ENCODE measurements around the gene ZNF440.
"Not testable (repeated sequence)": the region's sequence is repeated elsewhere in the genome, so short reads cannot be mapped to it uniquely, and the experiment has no call there.

The ZNF440 gene

DNA sequence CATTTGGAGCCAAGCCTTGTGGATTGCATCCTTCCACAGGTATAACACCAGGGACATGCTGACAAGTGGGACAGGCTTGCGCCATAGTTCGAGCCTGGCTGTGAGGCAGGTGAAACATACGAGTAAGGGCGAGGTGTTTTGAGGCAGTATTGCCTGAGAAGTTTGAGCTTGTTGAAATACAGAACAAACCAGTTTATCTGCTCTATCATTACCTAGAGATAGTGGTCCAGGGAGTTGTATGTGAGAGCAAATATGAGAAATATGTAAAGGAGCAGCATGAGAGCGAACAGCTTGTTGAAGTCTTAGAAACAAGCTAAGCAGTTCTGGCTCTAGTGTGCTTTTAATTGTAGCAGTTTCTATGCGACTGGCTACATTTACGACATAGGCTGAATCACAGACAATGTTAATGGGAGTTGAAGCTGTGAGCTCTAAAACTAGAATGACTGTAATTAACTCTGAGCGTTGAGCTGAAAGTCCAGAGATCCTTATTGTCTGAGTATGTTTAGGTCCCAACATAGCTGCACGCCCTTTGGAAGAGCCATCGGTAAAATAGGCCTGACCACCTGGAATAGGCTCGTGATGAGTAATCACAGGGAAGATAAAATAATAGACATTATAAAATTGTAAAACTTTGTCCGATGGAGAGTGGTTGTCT is 42.6 kb downstream of the ZNF440 start:
- DNase-seq (ENCODE audit: extremely low read depth, insufficient read length) = no peak
- TF ChIP-seq, protein P1, sequence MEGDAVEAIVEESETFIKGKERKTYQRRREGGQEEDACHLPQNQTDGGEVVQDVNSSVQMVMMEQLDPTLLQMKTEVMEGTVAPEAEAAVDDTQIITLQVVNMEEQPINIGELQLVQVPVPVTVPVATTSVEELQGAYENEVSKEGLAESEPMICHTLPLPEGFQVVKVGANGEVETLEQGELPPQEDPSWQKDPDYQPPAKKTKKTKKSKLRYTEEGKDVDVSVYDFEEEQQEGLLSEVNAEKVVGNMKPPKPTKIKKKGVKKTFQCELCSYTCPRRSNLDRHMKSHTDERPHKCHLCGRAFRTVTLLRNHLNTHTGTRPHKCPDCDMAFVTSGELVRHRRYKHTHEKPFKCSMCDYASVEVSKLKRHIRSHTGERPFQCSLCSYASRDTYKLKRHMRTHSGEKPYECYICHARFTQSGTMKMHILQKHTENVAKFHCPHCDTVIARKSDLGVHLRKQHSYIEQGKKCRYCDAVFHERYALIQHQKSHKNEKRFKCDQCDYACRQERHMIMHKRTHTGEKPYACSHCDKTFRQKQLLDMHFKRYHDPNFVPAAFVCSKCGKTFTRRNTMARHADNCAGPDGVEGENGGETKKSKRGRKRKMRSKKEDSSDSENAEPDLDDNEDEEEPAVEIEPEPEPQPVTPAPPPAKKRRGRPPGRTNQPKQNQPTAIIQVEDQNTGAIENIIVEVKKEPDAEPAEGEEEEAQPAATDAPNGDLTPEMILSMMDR (IDR thresholded peaks at IDR 0.05; ENCODE audit: insufficient read depth, low read length, poor library complexity, severe bottlenecking) = no peak
- Histone ChIP-seq H3K4me3 (replicated peaks; ENCODE audit: low read depth, low read length) (no peak overlapping the region), H3K27me3 (replicated peaks; ENCODE audit: control insufficient read depth, insufficient read depth, low read length) (no peaks in the 10 kb centered on the region), H3K36me3 (ENCODE audit: control insufficient read depth, insufficient read depth, low read length) (no peaks in the 10 kb centered on the region; the same call in none of the 2 replicates)

DNA sequence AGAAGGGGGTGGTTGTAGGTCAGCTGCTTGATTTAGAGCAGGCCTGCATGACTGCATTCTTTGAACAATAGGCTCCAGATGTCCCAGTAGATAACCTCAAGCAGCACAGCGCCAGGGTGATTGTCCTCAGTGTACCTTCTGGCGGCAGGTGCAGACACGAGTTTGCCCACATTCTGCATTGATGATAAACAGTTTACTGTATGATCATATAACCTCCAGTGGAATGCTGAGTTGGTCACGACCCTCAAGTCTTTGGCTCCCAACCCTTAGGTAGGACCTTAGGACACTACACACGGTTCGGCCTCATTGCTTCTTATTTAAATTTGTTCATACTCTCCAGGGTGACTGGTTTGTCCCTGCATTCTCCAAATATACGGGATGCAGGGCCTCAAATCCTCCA is 46.6 kb downstream of the ZNF440 start:
- no peak for DNase-seq (ENCODE audit: extremely low read depth, insufficient read length)
- H3K36me3 ChIP-seq (ENCODE audit: control insufficient read depth, insufficient read depth, low read length) = no peaks in the 10 kb centered on the region; the same call in 1 of the 2 replicates
- H3K27me3 ChIP-seq (replicated peaks; ENCODE audit: control insufficient read depth, insufficient read depth, low read length) = no peaks in the 10 kb centered on the region
- H3K4me3 ChIP-seq (replicated peaks; ENCODE audit: low read depth, low read length) = no peak overlapping the region
- TF ChIP-seq, protein P1 (IDR thresholded peaks at IDR 0.05; ENCODE audit: insufficient read depth, low read length, poor library complexity, severe bottlenecking) = no peak

DNA sequence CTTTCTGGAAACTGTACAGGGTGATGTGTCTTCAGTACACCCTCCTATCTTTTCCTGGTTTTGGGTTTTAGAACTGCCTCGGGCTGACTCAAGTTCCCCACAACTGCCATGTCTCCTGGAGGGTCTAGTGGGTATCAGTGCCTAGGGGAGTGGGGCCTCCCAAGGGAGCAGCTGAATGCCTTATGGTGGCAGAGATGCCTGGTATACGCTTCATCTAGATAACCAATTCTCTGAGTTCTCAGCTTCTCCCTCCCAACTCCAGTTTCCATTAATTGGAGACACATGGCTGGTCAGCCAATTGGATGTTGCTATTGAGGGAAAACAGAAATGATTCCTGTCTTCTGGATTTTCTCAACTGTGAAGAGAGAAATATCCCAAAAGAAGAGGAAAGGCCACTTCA is 47.2 kb downstream of the ZNF440 start:
- no peak for DNase-seq (ENCODE audit: extremely low read depth, insufficient read length)
- Histone ChIP-seq H3K36me3 (ENCODE audit: control insufficient read depth, insufficient read depth, low read length) (no peaks in the 10 kb centered on the region; the same call in 1 of the 2 replicates), H3K4me3 (replicated peaks; ENCODE audit: low read depth, low read length) (no peak overlapping the region), H3K27me3 (replicated peaks; ENCODE audit: control insufficient read depth, insufficient read depth, low read length) (no peaks in the 10 kb centered on the region)
- TF ChIP-seq, protein P1 (IDR thresholded peaks at IDR 0.05; ENCODE audit: insufficient read depth, low read length, poor library complexity, severe bottlenecking) = no peak

DNA sequence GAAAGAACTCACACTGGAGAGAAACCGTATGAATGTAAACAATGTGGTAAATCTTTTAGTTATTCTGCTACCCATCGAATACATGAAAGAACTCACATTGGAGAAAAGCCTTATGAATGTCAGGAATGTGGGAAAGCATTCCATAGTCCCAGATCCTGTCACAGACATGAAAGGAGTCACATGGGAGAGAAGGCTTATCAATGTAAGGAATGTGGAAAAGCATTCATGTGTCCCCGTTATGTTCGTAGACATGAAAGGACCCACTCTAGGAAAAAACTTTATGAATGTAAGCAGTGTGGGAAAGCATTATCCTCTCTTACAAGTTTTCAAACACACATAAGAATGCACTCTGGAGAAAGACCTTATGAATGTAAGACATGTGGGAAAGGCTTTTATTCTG is 53.7 kb downstream of the ZNF440 start:
- H3K36me3 ChIP-seq (ENCODE audit: control insufficient read depth, insufficient read depth, low read length); DNase-seq (ENCODE audit: extremely low read depth, insufficient read length); H3K4me3 ChIP-seq (replicated peaks; ENCODE audit: low read depth, low read length); H3K27me3 ChIP-seq (replicated peaks; ENCODE audit: control insufficient read depth, insufficient read depth, low read length): not testable (repeated sequence)

DNA sequence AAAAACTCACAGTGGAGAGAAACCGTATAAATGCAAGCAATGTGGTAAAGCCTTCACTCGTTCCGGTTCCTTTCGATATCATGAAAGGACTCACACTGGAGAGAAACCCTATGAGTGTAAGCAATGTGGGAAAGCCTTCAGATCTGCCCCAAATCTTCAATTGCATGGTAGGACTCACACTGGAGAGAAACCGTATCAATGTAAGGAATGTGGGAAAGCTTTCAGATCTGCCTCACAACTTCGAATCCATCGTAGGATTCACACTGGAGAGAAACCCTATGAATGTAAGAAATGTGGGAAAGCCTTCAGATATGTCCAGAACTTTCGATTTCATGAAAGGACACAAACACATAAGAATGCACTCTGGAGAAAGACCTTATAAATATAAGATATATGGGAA is 54.1 kb downstream of the ZNF440 start:
- DNase-seq (ENCODE audit: extremely low read depth, insufficient read length) = no peak
- Histone ChIP-seq H3K4me3 (replicated peaks; ENCODE audit: low read depth, low read length) (no peak overlapping the region), H3K27me3 (replicated peaks; ENCODE audit: control insufficient read depth, insufficient read depth, low read length) (no peaks in the 10 kb centered on the region), H3K36me3 (ENCODE audit: control insufficient read depth, insufficient read depth, low read length) (peaks cover 3% of the 10 kb centered on the region)
- TF ChIP-seq, protein P1 (IDR thresholded peaks at IDR 0.05; ENCODE audit: insufficient read depth, low read length, poor library complexity, severe bottlenecking) = no peak

DNA sequence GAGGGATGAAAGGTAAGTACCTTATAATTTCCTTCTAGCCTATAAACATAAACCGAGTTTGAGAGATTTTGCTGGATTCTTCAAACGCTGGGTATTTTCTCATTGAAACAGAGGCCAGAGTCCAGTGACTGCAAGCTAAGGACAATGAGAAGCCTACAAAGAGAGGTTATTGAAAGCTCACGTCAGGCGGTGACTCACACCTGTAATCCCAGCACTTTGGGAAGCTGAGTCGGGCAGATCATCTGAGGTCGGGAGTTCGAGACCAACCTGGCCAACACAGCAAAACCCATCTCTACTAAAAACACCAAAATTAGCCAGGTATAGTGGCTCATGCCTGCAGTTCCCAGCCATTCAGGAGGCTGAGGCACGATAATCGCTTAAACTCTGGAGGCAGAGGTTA is 58.6 kb downstream of the ZNF440 start:
- Histone ChIP-seq H3K27me3 (replicated peaks; ENCODE audit: control insufficient read depth, insufficient read depth, low read length) (no peaks in the 10 kb centered on the region), H3K36me3 (ENCODE audit: control insufficient read depth, insufficient read depth, low read length) (no peaks in the 10 kb centered on the region; the same call in 1 of the 2 replicates), H3K4me3 (replicated peaks; ENCODE audit: low read depth, low read length) (no peak overlapping the region)
- TF ChIP-seq, protein P1 (IDR thresholded peaks at IDR 0.05; ENCODE audit: insufficient read depth, low read length, poor library complexity, severe bottlenecking) = no peak
- DNase-seq (ENCODE audit: extremely low read depth, insufficient read length) = no peak

All from GM06990 (cell line).